ENCODE measurements around the gene SDK1.

Gene SDK1

DNA sequence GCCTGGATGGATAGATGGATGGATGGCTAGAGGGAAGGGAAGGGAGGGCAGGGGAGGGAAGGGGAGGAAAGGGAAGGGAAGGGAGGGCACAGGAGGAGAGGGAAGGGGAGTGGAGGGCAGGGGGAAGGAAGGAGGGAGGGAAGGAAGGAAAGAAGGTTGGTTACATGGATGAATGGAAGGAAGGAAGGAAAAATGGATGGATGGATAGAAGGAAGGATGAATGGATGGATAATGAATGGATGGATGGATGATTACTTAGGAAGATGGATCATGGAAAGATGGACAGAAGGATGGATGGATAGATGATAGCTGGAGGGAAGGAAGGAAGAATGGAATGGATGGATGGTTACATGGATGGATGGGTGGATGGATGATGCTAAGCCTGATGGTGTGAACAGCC, 929.3 kb downstream of the SDK1 start:
- no peaks in the 10 kb centered on the region for H4K20me1 ChIP-seq (ENCODE audit: insufficient read depth, low read length)
- H3K9ac ChIP-seq (ENCODE audit: low read depth, low read length), result no peak overlapping the region
- H3K4me2 ChIP-seq (ENCODE audit: insufficient read depth, low read length), result no peak overlapping the region
- no peaks in the 10 kb centered on the region for H3K79me2 ChIP-seq (ENCODE audit: insufficient read depth, low read length)
- no peak overlapping the region for H2AFZ ChIP-seq (ENCODE audit: low read depth, low read length)
- ATAC-seq (ENCODE audit: insufficient read depth, low read depth) (no peak), DNase-seq (no peak)
- H3K27ac ChIP-seq (ENCODE audit: low read length), result no peak overlapping the region
- no peaks in the 10 kb centered on the region for H3K9me3 ChIP-seq (ENCODE audit: insufficient read depth, low read length, severe bottlenecking)
- no peaks in the 10 kb centered on the region for H3K4me1 ChIP-seq (ENCODE audit: insufficient read depth, low read length)
- H3K27me3 ChIP-seq (ENCODE audit: insufficient read depth, low read length, poor library complexity), result no peaks in the 10 kb centered on the region
- TF ChIP-seq, protein P1, sequence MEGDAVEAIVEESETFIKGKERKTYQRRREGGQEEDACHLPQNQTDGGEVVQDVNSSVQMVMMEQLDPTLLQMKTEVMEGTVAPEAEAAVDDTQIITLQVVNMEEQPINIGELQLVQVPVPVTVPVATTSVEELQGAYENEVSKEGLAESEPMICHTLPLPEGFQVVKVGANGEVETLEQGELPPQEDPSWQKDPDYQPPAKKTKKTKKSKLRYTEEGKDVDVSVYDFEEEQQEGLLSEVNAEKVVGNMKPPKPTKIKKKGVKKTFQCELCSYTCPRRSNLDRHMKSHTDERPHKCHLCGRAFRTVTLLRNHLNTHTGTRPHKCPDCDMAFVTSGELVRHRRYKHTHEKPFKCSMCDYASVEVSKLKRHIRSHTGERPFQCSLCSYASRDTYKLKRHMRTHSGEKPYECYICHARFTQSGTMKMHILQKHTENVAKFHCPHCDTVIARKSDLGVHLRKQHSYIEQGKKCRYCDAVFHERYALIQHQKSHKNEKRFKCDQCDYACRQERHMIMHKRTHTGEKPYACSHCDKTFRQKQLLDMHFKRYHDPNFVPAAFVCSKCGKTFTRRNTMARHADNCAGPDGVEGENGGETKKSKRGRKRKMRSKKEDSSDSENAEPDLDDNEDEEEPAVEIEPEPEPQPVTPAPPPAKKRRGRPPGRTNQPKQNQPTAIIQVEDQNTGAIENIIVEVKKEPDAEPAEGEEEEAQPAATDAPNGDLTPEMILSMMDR (IDR thresholded peaks at IDR 0.05; ENCODE audit: borderline replicate concordance, extremely low read depth, low read length, poor library complexity, severe bottlenecking), result no peak
- TF ChIP-seq EZH2 (IDR thresholded peaks at IDR 0.05; ENCODE audit: borderline replicate concordance, low read depth, low read length, severe bottlenecking), result no peak
- no peak overlapping the region for H3K4me3 ChIP-seq (ENCODE audit: low read depth in 1 of 2, low read length in 2 of 2)
- no peaks in the 10 kb centered on the region for H3K36me3 ChIP-seq (ENCODE audit: insufficient read depth, low read length)

DNA sequence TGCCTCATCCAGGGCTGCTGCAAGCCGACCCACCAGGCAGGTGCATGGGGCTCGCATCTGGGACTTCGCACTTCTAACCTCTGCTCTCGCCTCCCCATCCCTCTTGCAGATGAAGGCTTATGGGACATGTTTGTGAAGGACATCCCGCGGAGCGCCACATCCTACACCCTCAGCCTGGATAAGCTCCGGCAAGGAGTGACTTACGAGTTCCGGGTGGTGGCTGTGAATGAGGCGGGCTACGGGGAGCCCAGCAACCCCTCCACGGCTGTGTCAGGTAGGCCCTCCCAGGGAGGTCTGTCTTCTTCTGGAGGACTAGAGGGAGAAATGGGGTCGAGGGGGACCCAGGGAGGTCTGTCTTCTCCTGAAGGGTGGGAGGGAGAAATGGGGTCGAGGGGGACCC, 932.1 kb downstream of the SDK1 start:
- no peaks in the 10 kb centered on the region for H3K36me3 ChIP-seq (ENCODE audit: insufficient read depth, low read length)
- H4K20me1 ChIP-seq (ENCODE audit: insufficient read depth, low read length), result no peaks in the 10 kb centered on the region
- no peak for TF ChIP-seq EZH2 (IDR thresholded peaks at IDR 0.05; ENCODE audit: borderline replicate concordance, low read depth, low read length, severe bottlenecking)
- TF ChIP-seq, protein P1 (IDR thresholded peaks at IDR 0.05; ENCODE audit: borderline replicate concordance, extremely low read depth, low read length, poor library complexity, severe bottlenecking), result no peak
- H3K4me3 ChIP-seq (ENCODE audit: low read depth in 1 of 2, low read length in 2 of 2), result no peak overlapping the region
- no peak overlapping the region for H2AFZ ChIP-seq (ENCODE audit: low read depth, low read length)
- ATAC-seq (ENCODE audit: insufficient read depth, low read depth) (no peak), DNase-seq (no peak)
- H3K27ac ChIP-seq (ENCODE audit: low read length), result no peak overlapping the region
- no peaks in the 10 kb centered on the region for H3K4me1 ChIP-seq (ENCODE audit: insufficient read depth, low read length)
- no peak overlapping the region for H3K4me2 ChIP-seq (ENCODE audit: insufficient read depth, low read length)
- H3K9me3 ChIP-seq (ENCODE audit: insufficient read depth, low read length, severe bottlenecking), result no peaks in the 10 kb centered on the region
- no peaks in the 10 kb centered on the region for H3K79me2 ChIP-seq (ENCODE audit: insufficient read depth, low read length)
- no peak overlapping the region for H3K9ac ChIP-seq (ENCODE audit: low read depth, low read length)
- no peaks in the 10 kb centered on the region for H3K27me3 ChIP-seq (ENCODE audit: insufficient read depth, low read length, poor library complexity)

DNA sequence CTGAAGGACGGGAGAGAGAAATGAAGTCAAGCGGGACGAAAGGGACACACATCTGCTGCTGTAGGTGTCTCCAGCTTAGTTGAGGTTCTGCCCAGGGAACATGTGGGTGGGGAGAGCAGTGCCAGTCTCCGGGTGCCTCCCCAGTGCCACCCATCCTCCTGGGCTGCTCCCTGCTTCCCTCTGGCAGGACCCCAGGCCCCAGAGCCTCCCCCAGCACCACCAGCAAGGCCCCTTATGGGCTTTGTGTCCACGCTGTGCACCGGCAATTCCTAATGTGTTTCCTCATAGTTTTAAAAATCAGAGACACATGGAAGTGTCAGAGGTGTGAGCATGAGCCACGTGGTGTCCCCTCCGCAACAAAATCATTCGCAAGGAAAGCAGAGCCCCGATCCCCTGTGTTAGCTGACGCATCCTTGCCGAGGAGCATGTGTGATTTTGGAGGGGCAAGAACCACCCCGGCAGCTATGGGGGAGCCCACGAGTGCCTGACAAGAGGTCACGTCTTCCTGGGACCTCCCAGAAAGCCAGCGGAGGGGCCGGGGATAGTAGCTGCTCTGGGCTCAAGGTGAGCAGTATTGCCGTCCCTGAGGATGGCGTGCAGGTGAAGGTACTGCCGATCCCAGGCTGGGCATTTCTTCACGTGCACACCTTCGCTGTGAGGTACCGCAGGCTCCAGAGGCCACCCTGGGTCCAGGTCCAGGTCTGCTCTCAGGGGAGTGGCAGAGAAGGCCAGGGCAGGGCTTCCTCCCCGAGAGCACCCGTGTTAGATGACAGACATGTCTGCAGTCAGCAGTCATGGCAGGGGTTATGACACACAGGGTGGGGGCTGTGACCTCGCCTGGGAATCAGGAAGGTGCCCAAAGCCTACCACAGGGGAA, 932.8 kb downstream of the SDK1 start:
- Histone ChIP-seq H3K4me2 (ENCODE audit: insufficient read depth, low read length) (no peak overlapping the region), H4K20me1 (ENCODE audit: insufficient read depth, low read length) (no peaks in the 10 kb centered on the region), H3K79me2 (ENCODE audit: insufficient read depth, low read length) (no peaks in the 10 kb centered on the region), H3K27me3 (ENCODE audit: insufficient read depth, low read length, poor library complexity) (no peaks in the 10 kb centered on the region), H3K4me3 (ENCODE audit: low read depth in 1 of 2, low read length in 2 of 2) (no peak overlapping the region), H3K4me1 (ENCODE audit: insufficient read depth, low read length) (no peaks in the 10 kb centered on the region), H3K9me3 (ENCODE audit: insufficient read depth, low read length, severe bottlenecking) (no peaks in the 10 kb centered on the region), H3K9ac (ENCODE audit: low read depth, low read length) (no peak overlapping the region), H3K36me3 (ENCODE audit: insufficient read depth, low read length) (no peaks in the 10 kb centered on the region), H3K27ac (ENCODE audit: low read length) (no peak overlapping the region), H2AFZ (ENCODE audit: low read depth, low read length) (no peak overlapping the region)
- ATAC-seq (ENCODE audit: insufficient read depth, low read depth) (no peak), DNase-seq (no peak)
- TF ChIP-seq EZH2 (IDR thresholded peaks at IDR 0.05; ENCODE audit: borderline replicate concordance, low read depth, low read length, severe bottlenecking), result no peak
- TF ChIP-seq, protein P1 (IDR thresholded peaks at IDR 0.05; ENCODE audit: borderline replicate concordance, extremely low read depth, low read length, poor library complexity, severe bottlenecking), result no peak
